H1 (cell line): ENCODE data around the gene PDE6B. TPM values are rescaled to one million over a fixed set of nuclear protein-coding genes. Genes with fewer than 3 reads are reported as not detected.

Experiments used
- CTCF ChIA-PET: fragments of 300-600 bp; sonication (Branson Sonifier 250); formaldehyde crosslinking; loops from one replicate; lab custom pipeline; 2021; ENCODE audit not compliant: partially characterized antibody; lab: Charles Lee
- POLR2A ChIA-PET: fragments of 300-600 bp; sonication (Branson Sonifier 250); formaldehyde crosslinking; loops from one replicate; lab custom pipeline; 2021; ENCODE audit warnings: inconsistent platforms; ENCODE audit not compliant: partially characterized antibody; lab: Charles Lee
- DNase-seq, 2 experiments: peaks; one replicate each; pipeline versions ENCODE4 v3.0.0 to v3.0.0-alpha.2; 2010 to 2022; ENCODE audit warnings: low spot score in 2 of 2, low read depth in 1 of 2, mixed read lengths in 1 of 2
- FAIRE-seq: peaks from 2 replicates; lab custom pipeline; 2011; peaks lifted over from hg19 to GRCh38; lab: Jason Lieb, UNC
- H2AFZ ChIP-seq: 2 replicates; pipeline ENCODE4 v1.8.1; 2012; ENCODE audit warnings: low read length, inconsistent platforms
- H2AK5ac ChIP-seq: 2 replicates; pipeline ENCODE4 v1.6.1; 2013; ENCODE audit warnings: low read depth, low read length
- H2BK120ac ChIP-seq: replicated peaks from 2 replicates; pipeline ENCODE3; 2013; ENCODE audit warnings: low read depth, low read length, inconsistent platforms
- H2BK12ac ChIP-seq: 2 replicates; pipeline ENCODE4 v1.6.1; 2013; ENCODE audit warnings: low read depth, low read length
- H2BK15ac ChIP-seq: 2 replicates; pipeline ENCODE4 v1.6.1; 2013; ENCODE audit warnings: low read length
- H2BK20ac ChIP-seq: 2 replicates; pipeline ENCODE4 v1.6.1; 2013; ENCODE audit warnings: low read length
- H2BK5ac ChIP-seq: 2 replicates; pipeline ENCODE4 v1.6.1; 2013; ENCODE audit warnings: low read depth, low read length
- H3K14ac ChIP-seq: 2 replicates; pipeline ENCODE4 v1.6.1; 2013; ENCODE audit warnings: inconsistent platforms; ENCODE audit not compliant: insufficient read length
- H3K18ac ChIP-seq: 2 replicates; pipeline ENCODE4 v1.6.1; 2013; ENCODE audit warnings: low read length; ENCODE audit errors: extremely low read depth
- H3K23ac ChIP-seq: 2 replicates; pipeline ENCODE4 v1.6.1; 2013; ENCODE audit warnings: inconsistent platforms; ENCODE audit not compliant: insufficient read length
- H3K23me2 ChIP-seq: 2 replicates; pipeline ENCODE4 v1.6.1; 2013; ENCODE audit warnings: low read depth, low read length
- H3K27ac ChIP-seq: 2 replicates; pipeline ENCODE4 v1.6.1; 2011; ENCODE audit warnings: low read depth, low read length, inconsistent platforms
- H3K27me3 ChIP-seq, 4 experiments: replicated peaks in 1 of 4; 1 replicate in 1 of 4; 2 replicates in 3 of 4; pipeline versions ENCODE4 v1.6.1 to v1.8.1; 2011 to 2013; ENCODE audit warnings: low read length in 3 of 4, mild to moderate bottlenecking in 3 of 4, inconsistent platforms in 2 of 4, mixed read lengths in 2 of 4, moderate library complexity in 1 of 4; ENCODE audit not compliant: control insufficient read depth in 3 of 4, insufficient read depth in 3 of 4; ENCODE audit errors: extremely low read depth in 1 of 4
- H3K36me3 ChIP-seq, 4 experiments: 2 replicates each; pipeline versions ENCODE4 v1.6.1 to v1.8.1; 2011 to 2013; ENCODE audit warnings: mild to moderate bottlenecking in 4 of 4, low read length in 3 of 4, moderate library complexity in 2 of 4, control low read depth in 1 of 4, inconsistent platforms in 1 of 4; ENCODE audit not compliant: insufficient read depth in 4 of 4, control insufficient read depth in 2 of 4
- H3K4ac ChIP-seq: replicated peaks from 2 replicates; pipeline ENCODE3; 2013; ENCODE audit warnings: low read length, low read depth, mixed read lengths, inconsistent platforms; ENCODE audit not compliant: insufficient read length
- H3K4me1 ChIP-seq, 4 experiments: replicated peaks in 1 of 4; 1 replicate in 1 of 4; 2 replicates in 3 of 4; pipeline versions ENCODE4 v1.6.1 to v1.8.1; 2011 to 2013; ENCODE audit warnings: low read length in 3 of 4, inconsistent platforms in 2 of 4, mixed read lengths in 1 of 4; ENCODE audit not compliant: insufficient read depth in 4 of 4, control insufficient read depth in 3 of 4
- H3K4me2 ChIP-seq, 2 experiments: 2 replicates each; pipeline versions ENCODE4 v1.6.1 to v1.8.1; 2011 to 2013; ENCODE audit warnings: low read depth in 2 of 2, low read length in 2 of 2, control low read depth in 1 of 2, inconsistent platforms in 1 of 2, mild to moderate bottlenecking in 1 of 2; ENCODE audit not compliant: insufficient read depth in 1 of 2
- H3K4me3 ChIP-seq, 4 experiments: fragments of 200-600, 300-600 bp in 1 of 4; sonication (generic), shearing (Covaris generic), sonication (Bioruptor Twin) in 1 of 4; 2 replicates each; pipeline versions ENCODE4 v1.5.1 to v1.8.1; 2011 to 2016; ENCODE audit warnings: low read length in 4 of 4, low read depth in 3 of 4, control low read depth in 2 of 4, inconsistent platforms in 2 of 4, mild to moderate bottlenecking in 2 of 4, mixed read lengths in 1 of 4, moderate library complexity in 1 of 4; ENCODE audit not compliant: insufficient read depth in 2 of 4; ENCODE audit errors: extremely low read depth in 1 of 4
- H3K56ac ChIP-seq: replicated peaks from 2 replicates; pipeline ENCODE3; 2013; ENCODE audit warnings: low read depth, mild to moderate bottlenecking, mixed read lengths, low read length, inconsistent platforms; ENCODE audit not compliant: insufficient read length
- H3K79me1 ChIP-seq: 2 replicates; pipeline ENCODE4 v1.6.1; 2013; ENCODE audit warnings: low read depth, low read length, control low read depth
- H3K79me2 ChIP-seq, 2 experiments: 2 replicates each; pipeline versions ENCODE4 v1.6.1 to v1.8.1; 2012 to 2013; ENCODE audit warnings: low read length in 2 of 2, mild to moderate bottlenecking in 2 of 2, inconsistent platforms in 1 of 2; ENCODE audit not compliant: insufficient read depth in 2 of 2, control insufficient read depth in 1 of 2
- H3K9ac ChIP-seq, 4 experiments: replicated peaks in 1 of 4; 1 replicate in 1 of 4; 2 replicates in 3 of 4; pipeline versions ENCODE4 v1.6.1 to v1.8.1; 2011 to 2013; ENCODE audit warnings: low read depth in 3 of 4, low read length in 3 of 4, control low read depth in 2 of 4, mild to moderate bottlenecking in 2 of 4, moderate library complexity in 2 of 4, inconsistent platforms in 1 of 4; ENCODE audit errors: extremely low read depth in 1 of 4
- H3K9me3 ChIP-seq, 2 experiments: 2 replicates each; pipeline versions ENCODE4 v1.6.1 to v1.8.1; 2012 to 2013; ENCODE audit warnings: mild to moderate bottlenecking in 2 of 2, moderate library complexity in 2 of 2, control low read depth in 1 of 2, inconsistent platforms in 1 of 2, low read depth in 1 of 2, low read length in 1 of 2, mixed read lengths in 1 of 2; ENCODE audit not compliant: insufficient read depth in 2 of 2
- H4K20me1 ChIP-seq, 2 experiments: replicated peaks in 1 of 2; 2 replicates each; pipeline versions ENCODE3 to v1.8.1; 2011 to 2013; ENCODE audit warnings: inconsistent platforms in 2 of 2, low read length in 2 of 2, mild to moderate bottlenecking in 1 of 2; ENCODE audit not compliant: insufficient read depth in 2 of 2, control insufficient read depth in 1 of 2
- H4K5ac ChIP-seq: 2 replicates; pipeline ENCODE4 v1.6.1; 2013; ENCODE audit warnings: low read length, low read depth, mixed read lengths, inconsistent platforms; ENCODE audit not compliant: insufficient read length
- H4K8ac ChIP-seq: 2 replicates; pipeline ENCODE4 v1.8.0; 2013; ENCODE audit warnings: mild to moderate bottlenecking, moderate library complexity, low read length, inconsistent platforms; ENCODE audit not compliant: insufficient read depth; ENCODE audit errors: extremely low read depth
- H4K91ac ChIP-seq: replicated peaks from 2 replicates; pipeline ENCODE3; 2013; ENCODE audit warnings: low read length, mixed read lengths, inconsistent platforms; ENCODE audit not compliant: insufficient read length
- BACH1 ChIP-seq: IDR thresholded peaks from 2 replicates; pipeline ENCODE4 v1.6.1; 2012; ENCODE audit warnings: low read length, improper control_type of control experiment
- GTF2F1 ChIP-seq: IDR thresholded peaks from 2 replicates; pipeline ENCODE4 v1.6.1; 2012; ENCODE audit warnings: low read depth, low read length, improper control_type of control experiment, borderline replicate concordance
- KDM1A ChIP-seq: fragments of 200-600, 300-600 bp; sonication (generic); IDR thresholded peaks from 2 replicates; pipeline ENCODE4 v1.7.1; 2016; ENCODE audit warnings: mild to moderate bottlenecking, low read length, borderline replicate concordance
- KDM5A ChIP-seq: fragments of 200-600 bp; IDR thresholded peaks from 2 replicates; pipeline ENCODE4 v1.7.1; 2012; ENCODE audit warnings: mild to moderate bottlenecking, low read length, inconsistent platforms, mixed read lengths
- NANOG ChIP-seq: IDR thresholded peaks from 2 replicates; pipeline ENCODE4 v1.6.1; 2011; ENCODE audit warnings: low read length, low read depth, mild to moderate bottlenecking, inconsistent platforms; ENCODE audit not compliant: insufficient read depth, poor library complexity, severe bottlenecking
- NRF1 ChIP-seq: IDR thresholded peaks from 2 replicates; pipeline ENCODE4 v1.6.1; 2011; ENCODE audit warnings: mild to moderate bottlenecking, low read depth, low read length, improper control_type of control experiment
- POLR2A ChIP-seq, 2 experiments: IDR thresholded peaks; 1 replicate in 1 of 2; 2 replicates in 1 of 2; pipeline ENCODE4 v1.6.1; 2011; ENCODE audit warnings: low read depth in 2 of 2, low read length in 2 of 2, mild to moderate bottlenecking in 2 of 2; ENCODE audit errors: control extremely low read depth in 1 of 2
- POLR2AphosphoS5 ChIP-seq: IDR thresholded peaks from 2 replicates; pipeline ENCODE4 v1.6.1; 2011; ENCODE audit warnings: low read depth, low read length
- RXRA ChIP-seq: IDR thresholded peaks from 2 replicates; pipeline ENCODE4 v1.6.1; 2011; ENCODE audit warnings: low read depth, mild to moderate bottlenecking, low read length, moderate library complexity; ENCODE audit not compliant: insufficient read depth
- TAF1 ChIP-seq: IDR thresholded peaks from 2 replicates; pipeline ENCODE4 v1.6.1; 2011; ENCODE audit warnings: mild to moderate bottlenecking, low read depth, low read length
- TBP ChIP-seq: IDR thresholded peaks from 2 replicates; pipeline ENCODE4 v1.6.1; 2011; ENCODE audit warnings: low read depth, low read length, improper control_type of control experiment
- ZNF274 ChIP-seq: IDR thresholded peaks from 2 replicates; pipeline ENCODE4 v1.7.0; 2012; ENCODE audit warnings: low read length, borderline replicate concordance; ENCODE audit errors: extremely low read depth
- WGBS, 2 experiments: shearing (Covaris generic) in 1 of 2; methylation state at CpG; one replicate each; pipeline versions ENCODE4 v1.1.6 to v1.1.7; 2013 to 2015; ENCODE audit warnings: low lambda C conversion rate in 2 of 2, mixed read lengths in 2 of 2, inconsistent platforms in 1 of 2, low coverage in 1 of 2, missing lambda C conversion rate in 1 of 2; ENCODE audit not compliant: insufficient replicate concordance in 2 of 2, insufficient coverage in 1 of 2, insufficient read length in 1 of 2; ENCODE audit errors: extremely low coverage in 1 of 2, missing lambda C conversion rate in 1 of 2; 5-methylcytosine and 5-hydroxymethylcytosine counted together
- polyA plus RNA-seq, 7 experiments: library from polyadenylated mRNA; depleted of rRNA in 3 of 7; stranded (reverse) in 5 of 7; unstranded in 2 of 7; fragments of >200 nt in 5 of 7; fragments of 200-250 nt in 2 of 7; gene quantifications; 1 replicate in 5 of 7; 2 replicates in 1 of 7; 4 replicates in 1 of 7; pipeline versions ENCODE4 v1.2.1 to v1.2.3, GENCODE V29; 2011 to 2013; ENCODE audit warnings: missing spikeins in 2 of 7, mixed read lengths in 2 of 7
- total RNA-seq: library from RNA; stranded (reverse); fragmentation: NEBNext Ultra II Directional; extraction: Animal tissue kit (Norgen Biotek cat#: 25700); gene quantifications from 2 replicates; pipeline ENCODE4 v1.2.1, GENCODE V29; 2021

PDE6B gene
- total and polyA plus RNA-seq, 2 of the 8 experiments (the other 6 are each of a cell fraction or from before 2014, with no cell fraction given) = 4.1 to 8.4 TPM

DNA sequence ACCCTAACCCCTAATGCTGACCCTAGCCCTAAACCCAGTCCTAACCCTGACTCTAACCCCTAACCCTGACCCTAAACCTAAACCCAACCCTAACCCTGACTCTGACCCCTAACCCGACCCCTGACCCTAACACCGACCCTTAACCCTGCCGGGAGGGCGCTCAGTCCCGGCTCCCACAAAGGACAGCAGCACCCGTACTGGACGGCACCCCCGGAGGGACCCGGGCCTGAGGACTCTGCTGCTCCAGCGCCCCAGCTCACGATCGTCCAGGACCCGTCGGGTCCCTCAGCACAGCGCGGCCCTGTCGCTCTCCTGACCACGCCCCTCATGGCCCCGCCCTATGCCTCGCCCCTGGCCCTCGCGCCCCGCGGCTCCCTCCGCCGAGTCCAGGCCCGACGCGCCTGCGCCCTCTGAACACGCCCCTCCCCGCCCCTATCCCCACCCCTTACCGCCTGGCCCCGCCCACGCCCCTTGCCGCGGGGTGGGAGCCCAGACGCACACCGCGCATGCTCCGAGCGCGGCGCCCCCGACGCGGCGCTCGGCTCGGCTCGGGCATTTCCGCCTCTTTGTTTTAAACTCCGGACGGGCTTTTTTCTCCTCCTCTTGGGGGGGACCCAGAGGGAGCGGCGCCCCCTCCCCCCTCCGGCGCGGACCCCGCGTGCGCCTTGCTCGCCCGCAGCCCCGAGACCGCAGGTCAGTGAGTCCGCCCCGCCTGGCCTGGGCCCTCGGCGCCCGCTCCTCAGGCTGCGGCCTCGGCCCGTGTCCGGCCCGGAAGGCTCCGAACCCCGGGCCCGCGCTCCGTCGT lies 80.1 kb downstream of the PDE6B start, which contains the start of gene PCGF3:
TSS of gene PCGF3 (plus strand) at position 555 of the 805 bp plus-strand sequence. CDS start 27,849 bp downstream, outside the sequence.
- peaks cover 12% of the 10 kb centered on the region; the same call in 1 of the 2 replicates for H3K23me2 ChIP-seq
- H3K4me3 ChIP-seq = peak within 1 kb of the TSS; percentile 84 to 98 (median 90)
- peak within 1 kb of the TSS; percentile 54 for H4K91ac ChIP-seq
- CTCF ChIA-PET = no interaction called here
- no peaks in the 10 kb centered on the region for H3K9me3 ChIP-seq
- H2BK20ac ChIP-seq = no peak within 1 kb of the TSS
- no peak within 1 kb of the TSS; the same call in 1 of the 2 replicates for H2AFZ ChIP-seq
- H2AK5ac ChIP-seq = peak within 1 kb of the TSS; percentile 39; the same call in 1 of the 2 replicates
- H3K27me3 ChIP-seq = peaks cover 0 to 5% (median 3%) of the 10 kb centered on the region in 4 experiments; a peak in 3 of 7 replicates
- no peak within 1 kb of the TSS for H3K23ac ChIP-seq
- POLR2A ChIA-PET = interaction anchor here (0.5 to 1.0 kb wide), 2 partner anchors 19 to 25 kb away, joined by 3 read pairs; no protein-coding TSS in a partner anchor
- H3K36me3 ChIP-seq = peaks cover 0 to 6% (median 0%) of the 10 kb centered on the region in 4 experiments; a peak in 2 of 8 replicates
- peak within 1 kb of the TSS; percentile 35; the same call in 1 of the 2 replicates for H2BK5ac ChIP-seq
- FAIRE-seq (no peak), DNase-seq (peak; percentile 84 to 99)
- peak within 1 kb of the TSS; percentile 69 for H3K4ac ChIP-seq
- peak within 1 kb of the TSS; percentile 91 to 100 (median 94) for H3K9ac ChIP-seq
- WGBS, 2 experiments = 6% methylated on average over 33 of the region's 82 CpGs; no CpG with 5 or more reads in 1 of the 2 experiments
- peak within 1 kb of the TSS; percentile 71 for H3K18ac ChIP-seq
- H2BK15ac ChIP-seq = 0 out of 2 replicates have a peak within 1 kb of the TSS, but pooled peaks have one; percentile 31
- H3K56ac ChIP-seq = peak within 1 kb of the TSS; percentile 90
- H3K27ac ChIP-seq = peak within 1 kb of the TSS; percentile 91
- H3K79me2 ChIP-seq = peaks cover 9 to 39% of the 10 kb centered on the region in 2 experiments
- 0 out of 2 replicates have a peak within 1 kb of the TSS, but pooled peaks have one; percentile 5 for H2BK12ac ChIP-seq
- peak within 1 kb of the TSS; percentile 68 to 96 for H3K4me2 ChIP-seq
- H3K79me1 ChIP-seq = peaks cover 19% of the 10 kb centered on the region
- H3K4me1 ChIP-seq = peaks cover 0 to 8% (median 5%) of the 10 kb centered on the region in 4 experiments; a peak in 5 of 7 replicates
- peak within 1 kb of the TSS; percentile 92 for H4K8ac ChIP-seq
- peaks cover 10 to 22% of the 10 kb centered on the region in 2 experiments for H4K20me1 ChIP-seq
- H3K14ac ChIP-seq = no peak within 1 kb of the TSS
- H4K5ac ChIP-seq = no peak within 1 kb of the TSS
- no peak within 1 kb of the TSS for H2BK120ac ChIP-seq
- TF ChIP-seq NRF1 (peak; percentile 76), ZNF274 (no peak), BACH1 (no peak), POLR2A (IDR thresholded peaks at IDR 0.05; ENCODE audit: control extremely low read depth in 1 of 2, low read depth in 2 of 2, low read length in 2 of 2) (no peak), TBP (peak; percentile 22; the same call in 1 of the 2 replicates), POLR2AphosphoS5 (no peak), GTF2F1 (no peak), TAF1 (peak; percentile 67; the same call in 1 of the 2 replicates), KDM5A (no peak), RXRA (no peak), NANOG (no peak), KDM1A (no peak)
